NCI-H1048 (cell line): ENCODE measurements around the gene RBM5.

Source experiments
- DNase-seq: peaks from one replicate; lab custom pipeline; 2025; lab: John Stamatoyannopoulos, UW

RBM5 gene

DNA sequence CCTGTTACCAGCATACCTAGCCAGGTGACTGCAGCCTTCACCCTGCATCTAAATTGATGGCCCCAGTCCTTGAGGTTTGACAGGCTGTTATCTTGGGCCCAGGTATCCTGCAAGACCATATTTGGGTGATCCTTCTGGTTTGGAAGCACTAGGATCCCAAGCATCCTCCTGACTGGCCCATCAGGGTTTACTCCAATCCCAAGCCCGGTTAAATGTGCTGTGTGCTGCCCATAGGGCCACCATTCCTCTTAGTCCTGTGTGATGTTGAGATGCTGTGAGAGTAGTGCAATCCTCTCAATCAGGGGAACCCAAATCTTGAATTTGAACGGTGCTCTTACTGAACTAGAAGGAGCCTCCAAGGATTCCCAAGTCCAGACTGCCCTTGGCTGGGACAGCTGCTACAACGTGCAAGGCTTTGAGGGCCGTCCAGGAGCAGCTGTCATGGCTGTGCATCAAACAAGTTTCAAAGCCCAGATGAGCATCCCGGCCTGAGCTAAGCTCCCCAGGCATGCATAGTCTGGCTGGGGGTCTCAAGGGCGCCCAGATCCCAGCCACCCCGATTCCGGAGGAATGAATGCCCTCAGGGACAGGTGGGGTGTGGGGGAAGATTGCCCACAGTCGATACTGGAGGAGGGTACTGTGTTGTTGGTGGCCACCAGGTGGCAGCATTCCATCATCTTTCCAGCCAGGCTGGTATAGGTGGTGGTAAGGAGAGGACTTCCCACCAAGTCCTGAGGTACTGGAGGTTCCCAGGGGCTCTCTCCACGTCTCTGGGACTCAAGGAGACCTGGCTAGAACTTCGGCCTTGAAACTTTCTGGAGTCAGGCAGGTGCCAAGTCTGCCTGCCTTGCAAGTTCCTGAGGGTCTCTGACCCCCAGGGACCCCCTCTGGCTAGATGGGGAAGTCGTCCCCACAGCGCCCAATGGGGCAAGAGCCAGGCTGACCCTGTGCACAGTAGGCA is 32.6 kb downstream of the RBM5 start:
- DNase-seq = peak; percentile 77

DNA sequence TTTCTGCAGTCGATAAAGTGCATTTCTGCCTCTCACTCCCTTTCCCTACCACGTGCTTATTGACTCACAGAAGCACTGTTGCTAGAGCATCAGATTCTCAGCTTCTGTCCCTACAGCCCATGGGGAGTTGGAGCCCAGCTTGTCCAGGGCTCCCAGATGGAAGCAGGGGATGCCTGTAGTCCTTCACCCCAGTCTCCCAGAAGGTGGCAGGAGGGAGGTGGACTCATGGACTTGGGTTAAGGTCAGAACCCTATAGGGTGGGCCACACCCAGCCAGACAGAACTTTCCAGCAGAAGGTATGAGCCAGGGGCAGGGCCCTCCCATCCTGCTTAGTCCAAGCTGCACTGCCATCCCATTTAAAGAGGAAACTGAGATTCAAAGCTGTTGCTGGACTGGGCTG is 33.4 kb downstream of the RBM5 start:
- no peak for DNase-seq

DNA sequence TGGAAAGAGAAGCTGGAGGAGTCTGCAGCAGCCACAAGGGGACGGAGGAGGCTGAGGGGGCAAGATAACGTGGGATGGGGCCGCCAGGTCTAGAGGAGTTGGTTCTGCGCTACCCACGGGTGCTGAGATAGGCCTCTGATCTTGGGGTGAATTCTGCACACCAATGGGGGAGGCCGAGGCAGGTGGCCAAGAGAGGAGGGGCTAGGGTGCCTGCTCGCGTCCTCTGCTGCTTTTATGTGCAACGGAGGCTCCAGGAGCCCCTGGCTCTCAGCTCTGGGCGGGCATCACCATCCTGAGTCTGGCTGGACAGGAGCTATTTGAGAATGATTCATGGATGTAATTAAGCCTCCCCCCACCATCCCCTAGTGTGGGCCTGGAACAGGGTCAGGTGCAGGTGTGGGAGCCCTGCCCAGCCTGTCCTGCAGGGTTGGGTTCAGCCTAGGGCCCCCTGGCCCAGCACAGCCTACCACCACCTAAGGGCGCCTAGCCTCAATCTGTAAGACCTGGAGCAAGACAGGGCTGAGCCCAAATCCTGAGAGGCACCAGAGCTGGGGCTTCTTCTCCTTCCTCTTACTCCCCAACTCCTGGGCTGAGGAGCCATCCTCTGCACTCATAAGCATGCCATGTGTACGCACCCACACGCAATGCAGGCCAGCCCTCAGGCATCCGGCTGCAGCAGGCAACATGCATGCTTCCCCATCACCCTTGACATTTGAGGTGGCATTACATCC is 34.1 kb downstream of the RBM5 start:
- DNase-seq = no peak

DNA sequence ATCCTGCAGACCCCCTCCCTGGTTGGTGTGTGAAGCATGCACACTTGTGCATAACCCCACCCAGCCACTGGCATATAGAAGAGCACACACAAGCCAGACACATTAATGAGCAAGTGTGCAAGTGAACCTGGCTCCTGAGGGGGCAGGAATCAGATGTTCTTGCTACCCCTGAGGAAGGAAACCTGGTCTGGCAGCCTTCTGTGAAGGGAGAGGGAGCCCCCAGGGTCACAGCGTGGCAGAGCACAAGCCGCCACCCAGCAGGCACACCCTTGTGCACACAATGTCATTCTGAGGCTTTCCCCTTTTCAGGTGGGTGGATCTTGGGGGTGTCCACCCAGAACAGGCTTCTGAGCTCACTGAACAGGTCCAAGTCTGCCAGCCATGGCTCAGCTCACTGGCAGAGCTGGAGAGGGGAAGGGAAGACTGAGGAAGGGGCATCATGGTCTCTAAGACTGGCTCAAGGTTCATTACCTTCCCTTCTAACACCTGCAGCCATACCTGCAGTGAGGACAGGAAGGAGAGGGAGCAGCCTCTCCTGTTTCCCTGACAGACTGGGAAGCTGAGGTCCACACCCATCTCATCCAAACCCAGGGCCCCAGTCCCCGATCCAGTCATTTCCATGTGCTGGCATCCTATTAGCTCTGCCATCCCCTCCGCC is 34.8 kb downstream of the RBM5 start:
- no peak for DNase-seq

DNA sequence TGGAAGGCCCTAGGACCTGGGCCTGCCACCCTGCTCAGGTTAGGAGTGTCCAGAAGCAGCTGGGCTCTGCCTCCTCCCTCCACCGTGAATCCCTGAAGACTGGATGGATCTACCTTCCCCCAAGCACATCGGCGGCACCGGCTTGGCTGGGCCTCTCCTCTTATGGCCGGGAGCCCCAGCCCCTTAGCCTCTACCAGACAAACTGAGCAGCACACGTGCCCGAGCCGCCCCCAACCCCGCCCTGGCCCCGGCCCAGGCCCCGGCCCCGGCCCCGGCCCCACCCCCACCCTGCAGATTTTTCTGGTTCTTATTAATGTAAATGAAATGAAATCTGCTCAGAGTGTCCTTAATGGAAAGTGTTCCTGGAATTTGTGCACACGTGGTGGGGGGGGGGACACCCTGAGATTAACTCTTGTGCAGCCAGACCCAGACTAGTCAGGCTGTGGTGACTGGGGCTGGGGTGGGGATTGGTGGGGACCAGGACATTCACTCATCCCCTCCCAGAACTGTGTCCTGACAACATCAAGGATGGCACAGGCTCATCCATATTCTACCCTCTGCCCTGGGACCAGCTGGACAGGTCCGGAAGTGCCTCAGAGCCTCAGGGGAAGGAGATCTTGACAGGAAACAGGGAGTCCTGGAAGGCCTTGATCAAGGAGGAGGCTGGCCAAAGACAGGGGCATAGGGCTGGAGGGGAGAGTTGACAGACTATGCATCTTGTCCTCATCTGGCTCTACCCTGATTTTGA is 35.5 kb downstream of the RBM5 start:
- no peak for DNase-seq

DNA sequence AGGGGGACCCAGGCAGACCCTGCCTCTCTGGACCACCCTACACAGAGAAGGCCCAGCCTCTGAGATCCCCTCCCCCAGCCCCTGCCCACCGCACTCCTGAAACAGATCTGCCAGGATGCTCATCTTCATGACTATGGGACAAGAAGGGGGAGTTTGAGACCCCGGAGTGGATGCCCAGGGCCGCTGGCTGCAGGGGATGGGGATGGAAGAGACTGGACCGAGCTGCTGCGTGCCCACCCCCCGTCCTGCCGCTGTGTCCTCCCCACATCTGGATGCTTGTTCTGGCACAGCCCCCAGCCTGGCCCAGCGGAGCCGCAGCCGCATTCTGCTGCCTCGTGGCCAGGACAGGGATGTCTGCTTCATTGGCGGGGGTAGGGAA is 36.1 kb downstream of the RBM5 start:
- DNase-seq = no peak

- DNase-seq = no peak
Measured at GRCh38 chr3:50125541-50126286, 37.0 kb downstream of the RBM5 start.

GRCh38 chr3:50126287-50127211 is 37.8 kb downstream of the RBM5 start:
- no peak for DNase-seq

DNA sequence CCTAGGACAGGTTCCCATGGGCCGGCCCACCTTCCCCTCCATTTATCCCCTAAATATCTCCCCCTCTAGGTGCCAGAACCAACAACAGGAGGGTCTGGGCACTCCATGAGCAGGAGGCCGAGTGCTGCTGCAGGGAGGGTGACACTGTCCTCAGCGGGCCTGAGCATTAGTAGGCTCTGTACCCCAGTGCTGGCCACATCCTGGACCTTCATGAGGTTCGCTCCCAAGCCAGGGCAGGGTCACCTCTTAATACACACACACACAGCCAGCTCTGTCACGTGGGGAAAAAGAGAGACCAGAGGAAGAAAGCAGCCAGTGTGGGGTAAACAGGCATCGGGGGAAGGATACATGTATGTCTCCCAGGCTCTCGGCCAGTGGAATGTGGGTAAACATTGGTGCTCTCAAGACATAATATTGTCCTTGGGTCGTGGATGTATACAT is 38.6 kb downstream of the RBM5 start:
- DNase-seq = no peak

DNA sequence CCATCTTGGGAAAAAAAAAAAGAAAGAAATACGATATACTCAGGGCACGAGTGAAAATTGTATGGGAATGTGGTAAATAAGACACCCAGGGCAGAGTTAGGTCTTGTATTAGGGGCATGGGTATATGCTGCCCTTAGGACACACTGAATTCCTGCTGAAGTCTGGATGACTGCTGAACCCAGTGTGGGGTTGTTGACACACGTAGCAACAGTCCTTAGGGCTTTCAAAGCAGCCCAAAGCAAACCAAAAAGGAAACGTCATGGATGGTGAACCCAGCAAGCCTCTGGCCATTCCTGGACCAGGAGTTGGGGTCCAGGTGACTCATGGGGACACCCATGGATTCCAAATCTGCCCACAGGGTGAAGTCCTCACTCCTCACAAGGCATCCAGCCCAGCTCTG is 39.3 kb downstream of the RBM5 start:
- no peak for DNase-seq

GRCh38 chr3:50130436-50130835 is 41.7 kb downstream of the RBM5 start:
- DNase-seq = no peak

DNA sequence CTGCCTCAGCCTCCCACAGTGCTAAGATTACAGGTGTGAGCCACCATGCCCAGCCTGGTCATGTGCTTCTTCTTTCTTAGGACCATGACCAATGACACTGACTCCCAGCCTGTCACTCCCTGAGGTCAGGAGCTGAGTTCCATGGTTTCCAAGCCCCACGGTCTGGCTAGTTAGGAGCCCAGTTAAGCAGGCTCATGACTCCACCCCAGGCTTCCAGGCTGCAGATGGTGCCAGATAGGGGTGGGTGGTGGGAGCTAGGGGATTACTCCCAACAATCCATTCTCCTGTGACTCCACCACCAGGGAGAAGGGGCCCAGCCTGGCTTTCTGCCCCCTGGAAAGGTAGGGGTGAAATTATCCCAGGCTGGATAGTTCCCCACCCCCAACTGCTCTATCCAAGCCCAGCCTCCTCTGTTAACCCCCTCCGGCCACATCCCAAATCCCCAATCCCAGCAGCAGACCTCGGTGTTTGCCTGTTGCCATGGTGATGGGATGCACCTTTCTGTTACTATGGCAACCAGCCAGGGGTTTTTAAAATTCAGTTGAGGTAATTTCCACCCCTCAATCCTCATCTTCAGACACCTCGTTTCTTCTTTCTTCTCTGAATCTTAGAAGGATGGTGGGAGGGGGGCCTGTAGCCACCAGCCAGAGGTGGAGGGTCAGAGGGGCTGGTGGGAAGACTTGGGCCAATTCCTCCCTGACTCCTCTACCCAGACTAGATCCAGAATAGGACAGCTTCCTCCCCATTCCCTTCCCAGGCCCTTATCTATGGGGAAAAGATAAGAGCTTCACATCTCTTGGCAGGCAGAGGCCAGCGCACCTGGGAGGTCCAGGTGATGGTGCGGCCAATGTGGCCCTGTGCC is 43.9 kb downstream of the RBM5 start:
- DNase-seq = no peak

- no peak for DNase-seq
Measured at GRCh38 chr3:50133283-50133615, 44.5 kb downstream of the RBM5 start.

- DNase-seq = no peak
Measured at GRCh38 chr3:50134367-50134766, 45.6 kb downstream of the RBM5 start.

GRCh38 chr3:50135964-50136363 is 47.2 kb downstream of the RBM5 start:
- no peak for DNase-seq

- no peak for DNase-seq
Measured at GRCh38 chr3:50136714-50137405, 48.1 kb downstream of the RBM5 start.

DNA sequence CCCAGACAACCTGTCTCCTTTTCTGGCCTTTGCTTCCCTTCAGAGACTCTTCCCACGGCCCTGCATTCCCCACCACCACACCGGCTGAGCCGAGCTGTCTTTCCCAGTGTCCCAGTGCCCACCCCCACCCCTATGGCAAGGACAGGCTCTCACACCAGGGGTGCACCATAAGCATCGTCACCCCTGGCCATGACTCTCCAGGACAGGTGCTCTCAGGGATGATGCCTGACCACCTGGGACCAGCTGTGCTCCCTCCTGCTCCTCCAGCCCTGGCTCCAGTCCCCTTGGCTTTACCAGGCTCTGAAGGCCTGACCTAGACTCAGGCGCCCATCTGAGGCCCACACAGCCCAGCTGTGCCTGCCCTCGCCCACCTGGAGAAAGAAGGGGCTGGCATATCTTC is 48.8 kb downstream of the RBM5 start:
- DNase-seq = no peak
